HEK293 (cell line): Measurements from ENCODE around the gene ZNF518B.

Source experiments
- CTCF ChIA-PET: fragments of 350-600 bp; formaldehyde crosslinking; extraction: SDS; loops from one replicate; lab custom pipeline; 2021; ENCODE audit warnings: antibody characterized with exemption; lab: Yijun Ruan, JAX
- POLR2A ChIA-PET: fragments of 300-600 bp; formaldehyde crosslinking; extraction: SDS; loops from one replicate; lab custom pipeline; 2020; ENCODE audit warnings: antibody characterized with exemption, inconsistent platforms; lab: Yijun Ruan, JAX
- H3K27ac ChIP-seq: fragments of 200-500 bp; sonication (Bioruptor generic); 2 replicates; pipeline ENCODE4 v1.5.1; 2014; ENCODE audit warnings: low read depth, low read length, control low read depth, inconsistent platforms; ENCODE audit errors: extremely low read depth
- H3K36me3 ChIP-seq, 2 experiments: fragments of 200-500 bp in 1 of 2; sonication (Bioruptor generic) in 1 of 2; 1 replicate in 1 of 2; 2 replicates in 1 of 2; pipeline ENCODE4 v1.5.1; 2014 to 2017; ENCODE audit warnings: inconsistent platforms in 2 of 2, low read length in 2 of 2; ENCODE audit not compliant: control insufficient read depth in 2 of 2, insufficient read depth in 1 of 2
- H3K4me1 ChIP-seq: fragments of 200-500 bp; sonication (Bioruptor generic); 2 replicates; pipeline ENCODE4 v1.5.1; 2014; ENCODE audit warnings: mild to moderate bottlenecking, low read length, inconsistent platforms; ENCODE audit not compliant: control insufficient read depth, insufficient read depth
- H3K4me3 ChIP-seq: 2 replicates; pipeline ENCODE4 v1.5.1; 2011; ENCODE audit warnings: low read depth, mild to moderate bottlenecking, control low read depth, low read length, moderate library complexity
- H3K9me3 ChIP-seq: fragments of 200-500 bp; sonication (Bioruptor generic); 2 replicates; pipeline ENCODE4 v1.5.1; 2014; ENCODE audit warnings: low read depth, low read length, inconsistent platforms; ENCODE audit not compliant: control insufficient read depth, insufficient read depth
- BCL11B ChIP-seq: fragments of 450-650 bp; formaldehyde crosslinking; IDR thresholded peaks from 2 replicates; pipeline ENCODE4 v1.5.1; 2016; ENCODE audit warnings: low read depth, missing biosample characterization, missing genetic modification characterization
- HOXC10 ChIP-seq: sonication (generic); formaldehyde crosslinking; IDR thresholded peaks from 2 replicates; pipeline ENCODE4 v1.8.1; 2023; ENCODE audit warnings: mild to moderate bottlenecking, missing genetic modification reagents
- SCRT1 ChIP-seq: fragments of 450-650 bp; formaldehyde crosslinking; IDR thresholded peaks from 2 replicates; pipeline ENCODE4 v1.5.1; 2016; ENCODE audit warnings: missing biosample characterization, missing genetic modification characterization, borderline replicate concordance
- SCRT2 ChIP-seq: fragments of 450-650 bp; formaldehyde crosslinking; IDR thresholded peaks from 2 replicates; pipeline ENCODE4 v1.5.1; 2016; ENCODE audit warnings: missing biosample characterization, missing genetic modification characterization
- SP7 ChIP-seq: fragments of 450-650 bp; formaldehyde crosslinking; IDR thresholded peaks from 2 replicates; pipeline ENCODE4 v1.5.1; 2016; ENCODE audit warnings: missing biosample characterization, missing genetic modification characterization
- ZNF157 ChIP-seq: fragments of 450-650 bp; formaldehyde crosslinking; IDR thresholded peaks from 2 replicates; pipeline ENCODE4 v1.5.1; 2016; ENCODE audit warnings: missing biosample characterization, missing genetic modification characterization
- ZNF248 ChIP-seq: fragments of 450-650 bp; formaldehyde crosslinking; IDR thresholded peaks from 2 replicates; pipeline ENCODE4 v1.5.1; 2017; ENCODE audit warnings: missing biosample characterization, missing genetic modification characterization
- ZNF292 ChIP-seq: fragments of 450-650 bp; formaldehyde crosslinking; IDR thresholded peaks from 2 replicates; pipeline ENCODE4 v1.5.1; 2016; ENCODE audit warnings: low read depth, missing biosample characterization, missing genetic modification characterization, borderline replicate concordance
- ZNF335 ChIP-seq: fragments of 450-650 bp; formaldehyde crosslinking; conservative IDR thresholded peaks from 2 replicates; pipeline ENCODE4 v1.5.1; 2016; ENCODE audit warnings: missing biosample characterization, missing genetic modification characterization
- ZNF501 ChIP-seq: fragments of 450-650 bp; formaldehyde crosslinking; IDR thresholded peaks from 2 replicates; pipeline ENCODE4 v1.5.1; 2016; ENCODE audit warnings: missing biosample characterization, missing genetic modification characterization
- ZNF521 ChIP-seq: fragments of 450-650 bp; formaldehyde crosslinking; IDR thresholded peaks from 2 replicates; pipeline ENCODE4 v1.5.1; 2017; ENCODE audit warnings: missing biosample characterization, mild to moderate bottlenecking, missing genetic modification characterization
- ZNF529 ChIP-seq: fragments of 450-650 bp; formaldehyde crosslinking; IDR thresholded peaks from 2 replicates; pipeline ENCODE4 v1.5.1; 2017; ENCODE audit warnings: missing genetic modification characterization, missing biosample characterization; ENCODE audit not compliant: insufficient replicate concordance
- ZNF530 ChIP-seq: fragments of 450-650 bp; formaldehyde crosslinking; IDR thresholded peaks from 2 replicates; pipeline ENCODE4 v1.5.1; 2016; ENCODE audit warnings: low read depth, missing biosample characterization, missing genetic modification characterization
- ZNF664 ChIP-seq: fragments of 450-650 bp; formaldehyde crosslinking; IDR thresholded peaks from 2 replicates; pipeline ENCODE4 v1.5.1; 2016; ENCODE audit warnings: missing biosample characterization, missing genetic modification characterization
- TF ChIP-seq, protein P1 (sequence below): fragments of 450-650 bp; formaldehyde crosslinking; IDR thresholded peaks from 2 replicates; pipeline ENCODE4 v1.5.1; 2016; ENCODE audit warnings: missing biosample characterization, missing genetic modification characterization
- TF ChIP-seq, protein P2 (sequence below): fragments of 450-650 bp; formaldehyde crosslinking; IDR thresholded peaks from 2 replicates; pipeline ENCODE4 v1.5.1; 2016; ENCODE audit warnings: missing biosample characterization, missing genetic modification characterization
- TF ChIP-seq, protein P3 (sequence below): fragments of 450-650 bp; formaldehyde crosslinking; IDR thresholded peaks from 2 replicates; pipeline ENCODE4 v1.5.1; 2017; ENCODE audit warnings: missing biosample characterization, missing genetic modification characterization
- TF ChIP-seq, protein P4 (sequence below): fragments of 450-650 bp; formaldehyde crosslinking; IDR thresholded peaks from 2 replicates; pipeline ENCODE4 v1.5.1; 2016; ENCODE audit warnings: missing biosample characterization, missing genetic modification characterization, borderline replicate concordance
- TF ChIP-seq, protein P5 (sequence below): fragments of 450-650 bp; IDR thresholded peaks from 2 replicates; pipeline ENCODE4 v1.5.1; 2018; ENCODE audit warnings: missing biosample characterization, missing genetic modification characterization

The ZNF518B gene

DNA sequence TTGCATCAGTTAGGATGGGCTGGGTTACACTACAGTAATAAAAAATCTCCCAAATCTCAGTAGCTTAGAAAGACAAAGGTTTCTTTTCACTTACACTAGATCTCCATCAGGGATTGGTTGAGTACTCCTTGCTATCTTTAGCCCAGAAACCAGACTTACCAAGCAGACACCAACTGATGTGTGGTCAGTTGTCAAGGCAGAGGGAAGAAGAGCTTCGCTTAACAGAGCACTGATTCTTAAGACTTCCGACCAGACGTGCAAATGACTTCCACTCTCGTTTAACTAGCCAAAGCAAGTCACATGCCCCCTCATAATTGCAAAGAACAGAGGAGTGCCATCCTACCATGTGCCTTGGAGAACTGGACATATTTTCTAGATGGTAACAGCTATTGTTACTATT lies 5.7 kb upstream of the ZNF518B start:
- no peaks in the 10 kb centered on the region for H3K4me1 ChIP-seq
- H3K27ac ChIP-seq = no peak overlapping the region
- POLR2A ChIA-PET = no interaction called here
- H3K9me3 ChIP-seq = no peaks in the 10 kb centered on the region
- CTCF ChIA-PET = interaction anchor here (0.7 to 1.0 kb wide), 4 partner anchors 10 to 112 kb away, joined by 3 to 4 read pairs (median 3); no protein-coding TSS in a partner anchor
- TF ChIP-seq SCRT2 (tag by site-specific recombination) (no peak), ZNF292 (tag by site-specific recombination) (no peak), SCRT1 (tag by site-specific recombination) (no peak), ZNF521 (tag by site-specific recombination) (no peak), ZNF335 (tag by site-specific recombination) (no peak), ZNF664 (no peak), ZNF157 (tag by site-specific recombination) (no peak), SP7 (tag by site-specific recombination) (no peak), BCL11B (tag by site-specific recombination) (no peak), ZNF529 (tag by site-specific recombination) (no peak), ZNF530 (tag by site-specific recombination) (no peak), ZNF248 (no peak), ZNF501 (no peak), HOXC10 (CRISPR knock-in tag) (no peak)
- TF ChIP-seq, protein P1, sequence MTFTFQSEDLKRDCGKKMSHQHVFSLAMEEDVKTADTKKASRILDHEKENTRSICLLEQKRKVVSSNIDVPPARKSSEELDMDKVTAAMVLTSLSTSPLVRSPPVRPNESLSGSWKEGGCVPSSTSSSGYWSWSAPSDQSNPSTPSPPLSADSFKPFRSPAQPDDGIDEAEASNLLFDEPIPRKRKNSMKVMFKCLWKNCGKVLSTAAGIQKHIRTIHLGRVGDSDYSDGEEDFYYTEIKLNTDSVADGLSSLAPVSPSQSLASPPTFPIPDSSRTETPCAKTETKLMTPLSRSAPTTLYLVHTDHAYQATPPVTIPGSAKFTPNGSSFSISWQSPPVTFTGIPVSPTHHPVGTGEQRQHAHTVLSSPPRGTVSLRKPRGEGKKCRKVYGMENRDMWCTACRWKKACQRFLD (tag by site-specific recombination) = no peak
- TF ChIP-seq, protein P2, sequence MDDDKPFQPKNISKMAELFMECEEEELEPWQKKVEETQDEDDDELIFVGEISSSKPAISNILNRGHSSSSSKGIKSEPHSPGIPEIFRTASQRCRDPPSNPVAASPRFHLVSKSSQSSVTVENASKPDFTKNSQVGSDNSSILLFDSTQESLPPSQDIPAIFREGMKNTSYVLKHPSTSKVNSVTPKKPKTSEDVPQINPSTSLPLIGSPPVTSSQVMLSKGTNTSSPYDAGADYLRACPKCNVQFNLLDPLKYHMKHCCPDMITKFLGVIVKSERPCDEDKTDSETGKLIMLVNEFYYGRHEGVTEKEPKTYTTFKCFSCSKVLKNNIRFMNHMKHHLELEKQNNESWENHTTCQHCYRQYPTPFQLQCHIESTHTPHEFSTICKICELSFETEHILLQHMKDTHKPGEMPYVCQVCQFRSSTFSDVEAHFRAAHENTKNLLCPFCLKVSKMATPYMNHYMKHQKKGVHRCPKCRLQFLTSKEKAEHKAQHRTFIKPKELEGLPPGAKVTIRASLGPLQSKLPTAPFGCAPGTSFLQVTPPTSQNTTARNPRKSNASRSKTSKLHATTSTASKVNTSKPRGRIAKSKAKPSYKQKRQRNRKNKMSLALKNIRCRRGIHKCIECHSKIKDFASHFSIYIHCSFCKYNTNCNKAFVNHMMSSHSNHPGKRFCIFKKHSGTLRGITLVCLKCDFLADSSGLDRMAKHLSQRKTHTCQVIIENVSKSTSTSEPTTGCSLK (tag by site-specific recombination) = no peak
- TF ChIP-seq, protein P3, sequence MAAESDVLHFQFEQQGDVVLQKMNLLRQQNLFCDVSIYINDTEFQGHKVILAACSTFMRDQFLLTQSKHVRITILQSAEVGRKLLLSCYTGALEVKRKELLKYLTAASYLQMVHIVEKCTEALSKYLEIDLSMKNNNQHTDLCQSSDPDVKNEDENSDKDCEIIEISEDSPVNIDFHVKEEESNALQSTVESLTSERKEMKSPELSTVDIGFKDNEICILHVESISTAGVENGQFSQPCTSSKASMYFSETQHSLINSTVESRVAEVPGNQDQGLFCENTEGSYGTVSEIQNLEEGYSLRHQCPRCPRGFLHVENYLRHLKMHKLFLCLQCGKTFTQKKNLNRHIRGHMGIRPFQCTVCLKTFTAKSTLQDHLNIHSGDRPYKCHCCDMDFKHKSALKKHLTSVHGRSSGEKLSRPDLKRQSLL (tag by site-specific recombination) = no peak
- TF ChIP-seq, protein P4, sequence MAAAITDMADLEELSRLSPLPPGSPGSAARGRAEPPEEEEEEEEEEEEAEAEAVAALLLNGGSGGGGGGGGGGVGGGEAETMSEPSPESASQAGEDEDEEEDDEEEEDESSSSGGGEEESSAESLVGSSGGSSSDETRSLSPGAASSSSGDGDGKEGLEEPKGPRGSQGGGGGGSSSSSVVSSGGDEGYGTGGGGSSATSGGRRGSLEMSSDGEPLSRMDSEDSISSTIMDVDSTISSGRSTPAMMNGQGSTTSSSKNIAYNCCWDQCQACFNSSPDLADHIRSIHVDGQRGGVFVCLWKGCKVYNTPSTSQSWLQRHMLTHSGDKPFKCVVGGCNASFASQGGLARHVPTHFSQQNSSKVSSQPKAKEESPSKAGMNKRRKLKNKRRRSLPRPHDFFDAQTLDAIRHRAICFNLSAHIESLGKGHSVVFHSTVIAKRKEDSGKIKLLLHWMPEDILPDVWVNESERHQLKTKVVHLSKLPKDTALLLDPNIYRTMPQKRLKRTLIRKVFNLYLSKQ (tag by site-specific recombination) = no peak
- TF ChIP-seq, protein P5, sequence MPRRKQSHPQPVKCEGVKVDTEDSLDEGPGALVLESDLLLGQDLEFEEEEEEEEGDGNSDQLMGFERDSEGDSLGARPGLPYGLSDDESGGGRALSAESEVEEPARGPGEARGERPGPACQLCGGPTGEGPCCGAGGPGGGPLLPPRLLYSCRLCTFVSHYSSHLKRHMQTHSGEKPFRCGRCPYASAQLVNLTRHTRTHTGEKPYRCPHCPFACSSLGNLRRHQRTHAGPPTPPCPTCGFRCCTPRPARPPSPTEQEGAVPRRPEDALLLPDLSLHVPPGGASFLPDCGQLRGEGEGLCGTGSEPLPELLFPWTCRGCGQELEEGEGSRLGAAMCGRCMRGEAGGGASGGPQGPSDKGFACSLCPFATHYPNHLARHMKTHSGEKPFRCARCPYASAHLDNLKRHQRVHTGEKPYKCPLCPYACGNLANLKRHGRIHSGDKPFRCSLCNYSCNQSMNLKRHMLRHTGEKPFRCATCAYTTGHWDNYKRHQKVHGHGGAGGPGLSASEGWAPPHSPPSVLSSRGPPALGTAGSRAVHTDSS (tag by site-specific recombination) = no peak
- no peak overlapping the region for H3K4me3 ChIP-seq
- H3K36me3 ChIP-seq = no peaks in the 10 kb centered on the region
